ENCODE results near the gene ARHGDIG. TPM values are rescaled to one million over a fixed set of nuclear protein-coding genes. Genes with fewer than 3 reads are reported as not detected.

Gene ARHGDIG
- total RNA-seq, 1 experiment from 2014 or later: 5.9 TPM

DNA sequence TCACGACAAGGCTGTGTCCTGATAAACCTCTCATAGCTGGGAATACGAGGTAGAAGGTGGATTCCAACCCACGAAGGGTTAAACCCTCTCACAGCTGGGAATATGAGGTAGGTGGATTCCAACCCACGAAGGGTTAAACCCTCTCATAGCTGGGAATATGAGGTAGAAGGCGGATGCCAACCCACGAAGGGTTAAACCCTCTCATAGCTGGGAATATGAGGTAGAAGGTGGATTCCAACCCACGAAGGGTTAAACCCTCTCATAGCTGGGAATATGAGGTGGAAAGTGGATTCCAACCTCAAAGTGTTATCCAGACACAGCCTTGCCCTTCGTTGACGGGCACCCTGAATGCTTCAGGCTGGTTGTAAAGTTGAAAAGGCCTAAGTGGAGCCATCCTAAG lies 41.1 kb downstream of the ARHGDIG start:
- Histone ChIP-seq H3K79me2 (ENCODE audit: insufficient read depth, low read length) (peaks cover 5% of the 10 kb centered on the region; the same call in 1 of the 2 replicates), H3K23me2 (ENCODE audit: insufficient read length, low read depth, low read length, poor library complexity, severe bottlenecking) (no peaks in the 10 kb centered on the region), H4K20me1 (ENCODE audit: control insufficient read depth, insufficient read depth, insufficient read length) (no peaks in the 10 kb centered on the region)

More for the DNA sequence above, 41.1 kb downstream of the ARHGDIG start:
- H3K36me3 Mint-ChIP-seq (ENCODE audit: insufficient read depth in 1 of 3, low read depth in 3 of 3): peaks cover 0 to 11% (median 5%) of the 10 kb centered on the region in 3 experiments; a peak in 6 of 7 replicates
- H3K9me3 Mint-ChIP-seq: no peaks in the 10 kb centered on the region
- H3T11ph ChIP-seq (ENCODE audit: low read length): no peak overlapping the region
- no peak overlapping the region for H3K4me3 Mint-ChIP-seq
- H2BK12ac ChIP-seq (ENCODE audit: insufficient read length, low read depth, low read length): no peak overlapping the region
- no peak overlapping the region for H4K5ac ChIP-seq (ENCODE audit: insufficient read length, low read depth, low read length)
- no CpG with 5 or more reads among the region's 9 CpGs for WGBS (ENCODE audit: extremely low coverage, insufficient read length, low lambda C conversion rate)
- H2AK5ac ChIP-seq (ENCODE audit: insufficient read length, low read length): no peak overlapping the region
- H4K91ac ChIP-seq (ENCODE audit: insufficient read length, low read depth, low read length): no peak overlapping the region
- no peak overlapping the region for H3K27ac ChIP-seq (ENCODE audit: insufficient read length, low read depth, low read length)
- H3K4me2 ChIP-seq (ENCODE audit: insufficient read depth, insufficient read length, low read length): no peak overlapping the region
- no peak overlapping the region for H3K14ac ChIP-seq (ENCODE audit: insufficient read depth, low read length)
- no peaks in the 10 kb centered on the region for H3K9me3 ChIP-seq (ENCODE audit: control insufficient read depth, low read depth, low read length)
- H2BK20ac ChIP-seq (ENCODE audit: low read depth, low read length, poor library complexity, severe bottlenecking): no peak overlapping the region
- peaks cover 34 to 36% of the 10 kb centered on the region in 2 experiments for H3K4me1 Mint-ChIP-seq
- no peak overlapping the region for H3K23ac ChIP-seq (ENCODE audit: insufficient read length, low read depth, low read length)
- no peaks in the 10 kb centered on the region; the same call in 1 of the 2 replicates for H3K4me1 ChIP-seq (ENCODE audit: insufficient read depth, low read length)
- H3K18ac ChIP-seq (ENCODE audit: insufficient read length, low read depth, low read length): no peak overlapping the region
- no peak overlapping the region for H2BK120ac ChIP-seq (ENCODE audit: low read depth, low read length, poor library complexity, severe bottlenecking)
- no peak overlapping the region for H3K9ac ChIP-seq (ENCODE audit: extremely low read depth, insufficient read length, low read length)
- no peak overlapping the region for H3K4ac ChIP-seq (ENCODE audit: low read depth, low read length)
- no peak overlapping the region for H2BK15ac ChIP-seq (ENCODE audit: low read depth, low read length)
- no peak overlapping the region for H4K8ac ChIP-seq (replicated peaks; ENCODE audit: insufficient read length, low read depth, low read length)
- H2AFZ ChIP-seq (ENCODE audit: low read length): no peak overlapping the region
- no peaks in the 10 kb centered on the region for H3K27me3 ChIP-seq (ENCODE audit: insufficient read depth, low read length)
- DNase-seq: no peak
- H3K27ac Mint-ChIP-seq: peak overlapping the region in 1 of 3 experiments; percentile 46; a peak in 1 of 7 replicates
- H3K79me1 ChIP-seq (ENCODE audit: insufficient read depth, low read depth, low read length, poor library complexity, severe bottlenecking): peaks cover 10% of the 10 kb centered on the region
- H2BK5ac ChIP-seq (ENCODE audit: insufficient read length, low read length): no peak overlapping the region
- TF ChIP-seq, protein P1, sequence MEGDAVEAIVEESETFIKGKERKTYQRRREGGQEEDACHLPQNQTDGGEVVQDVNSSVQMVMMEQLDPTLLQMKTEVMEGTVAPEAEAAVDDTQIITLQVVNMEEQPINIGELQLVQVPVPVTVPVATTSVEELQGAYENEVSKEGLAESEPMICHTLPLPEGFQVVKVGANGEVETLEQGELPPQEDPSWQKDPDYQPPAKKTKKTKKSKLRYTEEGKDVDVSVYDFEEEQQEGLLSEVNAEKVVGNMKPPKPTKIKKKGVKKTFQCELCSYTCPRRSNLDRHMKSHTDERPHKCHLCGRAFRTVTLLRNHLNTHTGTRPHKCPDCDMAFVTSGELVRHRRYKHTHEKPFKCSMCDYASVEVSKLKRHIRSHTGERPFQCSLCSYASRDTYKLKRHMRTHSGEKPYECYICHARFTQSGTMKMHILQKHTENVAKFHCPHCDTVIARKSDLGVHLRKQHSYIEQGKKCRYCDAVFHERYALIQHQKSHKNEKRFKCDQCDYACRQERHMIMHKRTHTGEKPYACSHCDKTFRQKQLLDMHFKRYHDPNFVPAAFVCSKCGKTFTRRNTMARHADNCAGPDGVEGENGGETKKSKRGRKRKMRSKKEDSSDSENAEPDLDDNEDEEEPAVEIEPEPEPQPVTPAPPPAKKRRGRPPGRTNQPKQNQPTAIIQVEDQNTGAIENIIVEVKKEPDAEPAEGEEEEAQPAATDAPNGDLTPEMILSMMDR (conservative IDR thresholded peaks at IDR 0.05): no peak
- H3K27me3 Mint-ChIP-seq (ENCODE audit: low read depth): no peaks in the 10 kb centered on the region
- H3K56ac ChIP-seq (ENCODE audit: insufficient read length, low read depth, low read length): no peak overlapping the region

Data from H9 (cell line).